Measurements from ENCODE around the gene RPLP1. TPM values are rescaled to one million over a fixed set of nuclear protein-coding genes. Genes with fewer than 3 reads are reported as not detected.

Gene RPLP1
- total RNA-seq, 4 donors from 2014 or later: 623 to 1,424 (median 1,017) TPM

- Histone ChIP-seq H3K9me3 (no peaks in the 10 kb centered on the region), H3K27ac (no peak overlapping the region), H3K4me3 (no peak overlapping the region), H3K27me3 (no peaks in the 10 kb centered on the region), H3K36me3 (no peaks in the 10 kb centered on the region), H3K4me1 (peaks cover 41% of the 10 kb centered on the region)
- no peak for TF ChIP-seq POLR2A (IDR thresholded peaks at IDR 0.05)
- TF ChIP-seq EP300 (IDR thresholded peaks at IDR 0.05): no peak
- no peak for TF ChIP-seq CTCF (IDR thresholded peaks at IDR 0.05)
- TF ChIP-seq POLR2AphosphoS5 (IDR thresholded peaks at IDR 0.05): no peak
- no peak for DNase-seq (ENCODE audit: low spot score in 2 of 2)
- WGBS: 93% methylated on average over 1 of the region's 1 CpG
These were observed 12.6 kb downstream of the RPLP1 start for GRCh38 chr15:69465253-69465652.

GRCh38 chr15:69466733-69467132 is 14.1 kb downstream of the RPLP1 start:
- WGBS: 71% methylated on average over 2 of the region's 2 CpGs
- no peak for DNase-seq (ENCODE audit: low spot score in 2 of 2)
- H3K27ac ChIP-seq: no peak overlapping the region
- H3K27me3 ChIP-seq: no peaks in the 10 kb centered on the region
- no peaks in the 10 kb centered on the region for H3K36me3 ChIP-seq
- no peak overlapping the region for H3K4me3 ChIP-seq
- no peaks in the 10 kb centered on the region for H3K9me3 ChIP-seq
- peaks cover 32% of the 10 kb centered on the region for H3K4me1 ChIP-seq
- TF ChIP-seq CTCF (IDR thresholded peaks at IDR 0.05) (no peak), EP300 (IDR thresholded peaks at IDR 0.05) (no peak), POLR2A (IDR thresholded peaks at IDR 0.05) (no peak)

- Histone ChIP-seq H3K4me1 (peaks cover 25% of the 10 kb centered on the region), H3K4me3 (no peak overlapping the region), H3K9me3 (no peaks in the 10 kb centered on the region), H3K27me3 (no peaks in the 10 kb centered on the region), H3K36me3 (no peaks in the 10 kb centered on the region), H3K27ac (no peak overlapping the region)
- TF ChIP-seq POLR2AphosphoS5 (IDR thresholded peaks at IDR 0.05) (no peak), EP300 (IDR thresholded peaks at IDR 0.05) (no peak), CTCF (IDR thresholded peaks at IDR 0.05) (no peak), POLR2A (IDR thresholded peaks at IDR 0.05) (no peak)
- 73% methylated on average over 9 of the region's 11 CpGs for WGBS
- DNase-seq (ENCODE audit: low spot score in 2 of 2): peak in 1 of 2 donors; percentile 48
These were observed 15.0 kb downstream of the RPLP1 start for GRCh38 chr15:69467636-69468035.

- DNase-seq (ENCODE audit: low spot score in 2 of 2): peak in 1 of 2 donors; percentile 66
- TF ChIP-seq POLR2A (IDR thresholded peaks at IDR 0.05): no peak
- no peak for TF ChIP-seq CTCF (IDR thresholded peaks at IDR 0.05)
- no peak for TF ChIP-seq EP300 (IDR thresholded peaks at IDR 0.05)
- Histone ChIP-seq H3K4me1 (peaks cover 20% of the 10 kb centered on the region), H3K27me3 (no peaks in the 10 kb centered on the region), H3K27ac (peak overlapping the region; percentile 48), H3K36me3 (no peaks in the 10 kb centered on the region), H3K9me3 (no peaks in the 10 kb centered on the region), H3K4me3 (no peak overlapping the region)
- WGBS: 62% methylated on average over 18 of the region's 19 CpGs
These were observed 15.9 kb downstream of the RPLP1 start for GRCh38 chr15:69468241-69469121.

- Histone ChIP-seq H3K36me3 (no peaks in the 10 kb centered on the region), H3K27ac (no peak overlapping the region), H3K4me1 (peaks cover 19% of the 10 kb centered on the region), H3K9me3 (no peaks in the 10 kb centered on the region), H3K27me3 (no peaks in the 10 kb centered on the region), H3K4me3 (no peak overlapping the region)
- TF ChIP-seq EP300 (IDR thresholded peaks at IDR 0.05) (no peak), CTCF (IDR thresholded peaks at IDR 0.05) (no peak), POLR2AphosphoS5 (IDR thresholded peaks at IDR 0.05) (no peak), POLR2A (IDR thresholded peaks at IDR 0.05) (no peak)
- 95% methylated on average over 6 of the region's 8 CpGs for WGBS
- DNase-seq (ENCODE audit: low spot score in 2 of 2): peak in 1 of 2 donors; percentile 35
These were observed 17.0 kb downstream of the RPLP1 start for GRCh38 chr15:69469467-69470201.
